Stimulated activated CD8-positive, alpha-beta memory T cell treated with anti-CD3 and anti-CD28 coated beads, Interleukin-4, amount 100 ng/mL, for 1 hour (primary cell): ENCODE measurements around the gene CARD14.
"Not testable (repeated sequence)": the region's sequence is repeated elsewhere in the genome, so short reads cannot be mapped to it uniquely, and the experiment has no call there.

Experiments
- DNase-seq, 2 donors: peaks; one replicate each; pipeline ENCODE4 v3.0.0-alpha.2; 2020; ENCODE audit warnings: low read depth in 2 of 2, low spot score in 1 of 2

Gene CARD14

DNA sequence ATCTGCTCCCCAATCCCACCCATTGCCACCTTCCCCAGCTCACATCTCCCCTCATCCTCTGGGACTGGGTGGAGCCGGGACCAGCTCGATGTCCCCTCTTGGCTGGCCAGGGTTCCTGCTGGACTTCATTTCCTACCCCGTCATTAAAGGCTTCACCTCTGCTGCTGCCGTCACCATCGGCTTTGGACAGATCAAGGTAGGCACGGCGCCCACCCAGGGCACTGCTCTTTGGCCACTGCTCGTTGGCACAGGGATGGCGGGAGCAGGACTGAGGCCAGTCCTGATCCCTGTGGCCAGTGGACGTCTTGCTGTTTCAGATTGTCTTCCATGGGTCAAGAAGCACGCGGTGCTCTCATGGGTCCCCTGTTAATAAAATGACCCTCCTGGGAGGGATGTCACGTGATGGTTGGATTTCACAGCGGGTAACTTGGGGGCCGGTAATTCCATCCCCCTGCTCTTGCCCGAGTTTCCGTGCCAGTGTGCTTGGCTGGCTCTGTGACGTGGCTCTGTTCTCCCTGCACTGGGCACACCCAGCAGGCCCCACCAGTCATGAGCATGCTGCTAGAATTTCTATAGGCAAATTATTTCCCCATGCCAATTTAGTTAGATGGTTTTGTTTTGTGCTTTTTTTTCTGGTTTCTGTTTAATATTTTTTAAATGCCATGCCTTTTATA is 53.4 kb downstream of the CARD14 start:
- no peak for DNase-seq

DNA sequence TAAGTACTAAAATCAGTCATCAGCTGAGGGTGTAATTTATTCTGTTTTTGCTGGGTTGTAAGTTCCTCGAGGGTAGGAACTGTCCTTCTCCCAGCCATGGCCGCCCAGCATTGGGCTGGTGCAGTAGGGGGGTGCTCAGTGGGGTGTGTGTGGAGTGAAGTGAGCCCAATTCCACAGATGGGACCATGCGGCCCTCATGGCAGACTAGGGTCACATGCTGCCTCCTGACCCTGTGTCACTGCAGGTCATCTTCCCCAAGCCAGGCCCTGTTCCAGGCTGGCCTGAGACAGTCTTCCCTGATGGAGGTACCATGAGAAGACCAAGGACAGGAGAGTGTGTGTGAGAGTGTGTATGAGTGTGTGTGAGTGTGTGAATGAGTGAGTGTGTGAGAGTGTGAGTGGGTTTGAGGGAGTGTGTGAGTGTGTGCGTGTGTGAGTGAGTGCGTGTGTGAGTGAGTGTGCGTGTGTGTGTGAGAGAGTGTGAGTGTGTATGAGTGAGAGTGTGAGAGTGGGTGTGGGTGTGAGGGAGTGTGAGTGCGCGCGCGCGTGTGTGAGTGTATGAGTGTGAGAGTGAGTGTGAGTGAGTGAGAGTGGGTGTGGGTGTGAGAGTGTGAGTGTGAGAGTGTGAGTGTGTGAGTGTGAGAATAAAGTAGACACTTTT is 54.1 kb downstream of the CARD14 start:
- DNase-seq, result no peak

DNA sequence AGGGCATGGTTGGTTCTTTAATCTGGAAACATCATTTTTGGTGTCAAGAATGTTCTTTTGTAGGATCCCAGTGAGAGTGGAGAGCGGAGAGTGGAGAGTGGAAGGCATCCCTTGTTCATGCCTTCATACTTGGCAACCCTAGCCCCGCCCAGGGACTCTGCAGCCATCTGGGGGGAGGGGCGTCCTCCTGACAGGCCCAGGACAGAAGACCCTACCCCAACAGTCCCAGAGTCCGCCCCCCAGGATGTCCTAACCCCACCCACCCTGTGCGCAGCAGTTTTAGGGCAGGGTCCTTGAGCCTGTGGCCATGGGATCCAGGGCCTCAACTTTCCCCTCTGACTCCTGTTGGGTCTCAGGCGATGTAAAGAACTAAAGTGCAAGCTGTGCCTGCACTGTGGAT is 54.9 kb downstream of the CARD14 start:
- no peak for DNase-seq

DNA sequence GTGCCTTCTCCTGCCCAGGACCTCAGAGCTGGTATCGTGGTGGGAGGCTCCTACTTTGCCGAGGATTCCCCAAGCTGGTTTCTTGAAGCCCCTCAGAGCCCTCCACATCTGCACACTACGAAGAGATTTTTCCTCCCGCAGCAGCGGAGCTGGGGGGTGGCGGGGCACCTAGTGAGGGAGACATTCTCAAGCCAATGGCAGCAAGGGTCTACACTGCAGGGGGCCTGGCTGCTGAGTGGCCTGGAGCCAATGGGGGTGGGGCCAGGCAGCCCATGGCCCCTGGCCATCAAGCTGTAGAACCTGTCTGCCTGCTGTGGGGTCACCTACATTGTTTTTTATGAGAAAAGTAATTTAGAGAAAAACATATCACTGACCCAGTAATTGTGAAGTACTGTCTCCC is 55.4 kb downstream of the CARD14 start:
- DNase-seq, result no peak

DNA sequence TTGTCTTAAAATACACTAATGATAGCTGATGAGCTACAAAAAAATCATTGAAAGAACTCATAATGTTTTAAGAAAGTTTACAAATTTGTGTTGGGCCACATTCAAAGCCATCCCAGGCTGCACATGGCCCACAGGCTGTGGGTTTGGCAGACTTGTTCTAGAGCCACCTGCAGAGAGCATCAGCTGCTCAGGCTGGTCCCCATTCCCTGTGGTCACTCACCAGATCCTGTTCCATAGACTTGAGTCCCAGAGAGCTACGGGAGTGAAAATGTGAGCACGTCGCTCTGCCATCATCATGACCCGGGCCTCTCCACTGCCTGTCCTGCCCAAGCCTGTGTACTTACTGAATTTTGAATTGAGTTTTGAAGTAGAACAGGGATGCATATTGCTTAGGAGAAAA is 57.3 kb downstream of the CARD14 start:
- DNase-seq, result no peak

DNA sequence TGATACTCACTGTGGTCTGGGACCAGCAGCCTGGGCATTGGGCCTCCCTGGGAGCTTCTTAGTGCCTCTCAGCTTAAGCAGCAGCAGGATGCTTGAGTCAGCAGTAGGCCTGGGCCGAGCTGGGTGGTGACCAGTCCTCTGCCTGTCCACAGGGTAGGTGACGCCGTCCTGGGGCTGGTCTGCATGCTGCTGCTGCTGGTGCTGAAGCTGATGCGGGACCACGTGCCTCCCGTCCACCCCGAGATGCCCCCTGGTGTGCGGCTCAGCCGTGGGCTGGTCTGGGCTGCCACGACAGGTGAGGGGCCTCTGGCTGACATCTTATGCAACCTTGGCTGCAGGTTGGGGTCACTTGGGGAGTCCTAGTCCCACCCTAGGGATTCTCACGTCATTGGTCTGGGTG is 57.8 kb downstream of the CARD14 start:
- no peak for DNase-seq

DNA sequence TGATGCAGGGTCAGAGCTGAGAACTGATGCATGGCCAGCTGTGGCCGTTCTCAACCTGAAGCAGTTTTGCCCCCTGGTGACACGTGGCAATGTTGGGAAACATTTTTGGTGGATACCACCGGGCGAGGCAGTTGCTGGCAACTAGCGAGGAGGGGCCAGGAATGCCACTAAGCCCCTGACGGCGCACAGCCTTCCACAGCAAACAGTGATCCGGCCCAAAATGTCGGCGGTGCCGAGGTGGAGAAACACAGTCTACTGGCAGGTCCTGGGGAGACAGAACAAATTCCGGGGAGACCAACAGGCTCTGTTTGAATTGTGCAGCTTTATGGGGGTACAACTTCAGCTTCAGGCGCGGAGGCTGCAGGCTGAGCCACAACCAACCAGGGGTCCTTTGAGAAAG is 58.6 kb downstream of the CARD14 start:
- DNase-seq, result no peak

DNA sequence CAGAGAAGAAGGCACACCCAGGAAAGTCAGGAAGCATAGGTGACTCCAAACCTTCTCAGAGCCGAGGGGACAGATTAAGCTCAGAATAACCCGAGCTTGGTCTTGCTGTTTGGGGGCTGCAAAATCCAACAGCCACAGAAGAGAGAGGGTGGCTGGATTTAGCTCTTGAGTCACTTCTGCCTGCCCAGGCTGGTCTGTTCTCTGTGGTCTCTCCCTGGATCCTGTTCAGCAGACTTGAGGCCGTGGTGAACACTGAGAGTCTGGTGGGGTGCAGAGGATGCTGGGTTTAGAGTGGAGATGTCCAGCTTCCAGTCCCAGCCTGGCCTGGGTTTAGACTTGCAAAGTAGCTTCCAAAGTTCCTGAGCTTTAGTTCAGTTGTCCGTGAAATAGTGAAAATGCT is 59.2 kb downstream of the CARD14 start:
- DNase-seq, result no peak

DNA sequence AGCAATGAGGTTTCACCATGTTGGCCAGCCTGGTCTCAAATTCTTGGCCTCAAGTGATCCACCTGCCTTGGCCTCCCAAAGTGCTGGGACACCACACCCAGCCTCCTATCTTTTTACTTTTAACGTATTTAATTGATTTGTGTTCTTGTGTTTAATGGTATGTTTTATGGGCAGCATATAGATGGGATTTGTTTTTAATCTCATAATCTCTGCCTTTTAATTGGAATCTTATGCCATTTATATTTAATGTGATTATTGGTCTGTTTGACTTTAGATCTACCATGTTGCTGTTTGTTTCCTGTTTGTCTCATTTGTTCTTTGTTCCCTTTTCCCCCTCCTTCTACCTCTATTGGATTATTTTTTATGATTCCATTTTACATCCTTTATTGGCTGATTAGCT is 62.6 kb downstream of the CARD14 start:
- no peak for DNase-seq

DNA sequence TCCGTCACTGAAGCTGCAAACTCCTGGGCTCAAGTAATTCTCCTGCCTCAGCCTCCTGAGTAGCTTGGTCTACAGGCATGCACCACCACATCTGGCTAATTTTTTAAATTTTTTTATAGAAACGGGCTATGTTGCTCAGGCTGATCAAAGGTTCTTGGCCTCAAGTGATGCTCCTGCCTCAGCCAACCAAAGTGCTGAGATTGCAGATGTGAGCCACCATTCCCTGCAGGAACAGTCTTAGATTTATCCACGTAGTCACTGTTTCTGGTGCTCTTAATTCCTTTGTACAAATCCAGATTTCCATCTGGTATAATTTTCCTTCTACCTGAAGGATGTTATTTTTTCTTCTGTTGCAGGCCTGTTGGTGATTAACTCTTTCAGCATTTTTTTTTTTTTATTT is 63.4 kb downstream of the CARD14 start:
- DNase-seq, result no peak

DNA sequence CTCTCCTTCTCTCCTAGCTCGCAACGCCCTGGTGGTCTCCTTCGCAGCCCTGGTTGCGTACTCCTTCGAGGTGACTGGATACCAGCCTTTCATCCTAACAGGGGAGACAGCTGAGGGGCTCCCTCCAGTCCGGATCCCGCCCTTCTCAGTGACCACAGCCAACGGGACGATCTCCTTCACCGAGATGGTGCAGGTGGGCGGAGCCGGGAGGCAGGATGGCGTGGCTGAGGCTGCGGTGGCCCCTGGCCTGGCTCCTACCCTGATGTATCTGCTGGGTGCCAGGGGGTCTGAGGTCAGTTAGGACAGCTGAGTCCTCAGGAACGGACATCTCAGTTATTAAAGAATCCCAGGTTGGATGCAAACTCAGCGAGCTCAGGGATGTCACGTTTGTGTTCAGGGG is 67.1 kb downstream of the CARD14 start:
- no peak for DNase-seq

DNA sequence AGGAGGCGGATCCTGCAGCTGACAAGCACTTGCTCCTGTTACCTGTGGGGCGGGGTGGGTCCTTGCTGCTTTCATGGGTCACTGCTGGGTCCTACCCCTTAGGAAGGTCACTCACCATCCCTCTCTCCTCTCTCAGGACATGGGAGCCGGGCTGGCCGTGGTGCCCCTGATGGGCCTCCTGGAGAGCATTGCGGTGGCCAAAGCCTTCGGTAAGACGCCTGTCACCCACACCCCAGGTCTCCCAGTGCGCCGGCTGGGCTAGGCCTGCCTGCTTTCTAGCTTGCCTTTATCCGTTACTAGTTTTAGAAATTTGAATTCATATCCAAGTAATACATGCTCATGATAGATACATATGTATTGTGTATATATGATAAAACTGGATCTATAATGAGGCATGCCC is 67.6 kb downstream of the CARD14 start:
- DNase-seq, result no peak

DNA sequence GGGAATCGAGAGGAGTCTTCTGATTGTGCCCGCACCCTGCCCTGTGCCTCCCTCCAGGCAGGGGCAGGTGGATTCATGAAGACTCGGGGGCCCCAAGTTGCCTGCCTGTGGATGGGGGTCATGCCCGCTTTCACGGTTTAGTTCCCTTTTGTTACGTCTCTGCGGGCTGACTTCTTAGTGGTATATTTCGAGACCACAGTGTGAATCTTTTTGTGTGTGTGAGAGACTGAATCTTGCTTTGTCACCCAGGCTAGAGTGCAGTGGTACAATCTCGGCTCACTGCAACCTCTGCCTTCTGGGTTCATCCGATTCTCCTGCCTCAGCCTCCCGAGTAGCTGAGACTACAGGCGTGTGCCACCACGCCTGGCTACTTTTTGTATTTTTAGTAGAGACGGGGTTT is 72.7 kb downstream of the CARD14 start:
- DNase-seq, result no peak

DNA sequence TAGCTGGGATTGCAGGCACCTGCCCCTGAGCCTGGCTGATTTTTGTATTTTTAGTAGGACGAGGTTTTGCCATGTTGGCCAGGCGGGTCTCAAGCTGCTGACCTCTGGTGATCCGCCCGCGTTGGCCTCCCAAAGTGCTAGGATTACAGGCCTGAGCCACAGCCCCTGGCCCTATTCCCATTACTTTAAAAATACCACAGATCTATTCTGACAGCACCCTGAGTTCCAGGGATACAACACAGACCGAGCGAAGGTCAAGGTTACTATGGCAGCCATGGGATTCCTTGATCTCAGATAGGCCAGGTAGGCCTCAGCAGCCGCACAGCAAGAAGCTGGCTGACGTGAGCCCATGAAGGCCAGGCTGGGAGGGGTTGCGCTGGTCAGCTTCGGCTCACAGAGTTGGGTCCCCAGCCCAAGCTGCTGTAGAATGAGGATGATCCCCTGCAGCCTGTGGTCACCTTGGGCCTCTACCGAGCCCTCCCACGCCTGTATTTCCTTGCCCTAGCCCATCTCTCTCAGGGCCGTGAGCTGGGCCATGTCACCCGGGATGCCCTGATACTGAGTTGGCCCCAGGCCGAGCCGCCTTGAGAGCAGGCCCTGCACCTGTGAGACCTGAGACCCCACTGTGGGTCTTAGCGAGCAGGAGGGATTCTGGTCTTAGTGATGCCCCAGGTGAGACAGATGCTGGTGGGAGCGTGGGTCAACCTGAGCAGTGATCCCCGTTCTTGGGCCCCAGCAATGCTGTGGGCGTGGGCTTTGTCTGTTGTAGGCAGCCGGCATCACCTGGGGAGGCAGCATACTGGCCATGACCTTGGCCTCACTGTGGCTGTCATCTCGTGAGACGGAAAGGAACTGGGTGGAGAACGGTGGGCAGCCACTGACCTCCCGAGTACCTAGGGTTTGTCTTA is 74.0 kb downstream of the CARD14 start:
- no peak for DNase-seq

DNA sequence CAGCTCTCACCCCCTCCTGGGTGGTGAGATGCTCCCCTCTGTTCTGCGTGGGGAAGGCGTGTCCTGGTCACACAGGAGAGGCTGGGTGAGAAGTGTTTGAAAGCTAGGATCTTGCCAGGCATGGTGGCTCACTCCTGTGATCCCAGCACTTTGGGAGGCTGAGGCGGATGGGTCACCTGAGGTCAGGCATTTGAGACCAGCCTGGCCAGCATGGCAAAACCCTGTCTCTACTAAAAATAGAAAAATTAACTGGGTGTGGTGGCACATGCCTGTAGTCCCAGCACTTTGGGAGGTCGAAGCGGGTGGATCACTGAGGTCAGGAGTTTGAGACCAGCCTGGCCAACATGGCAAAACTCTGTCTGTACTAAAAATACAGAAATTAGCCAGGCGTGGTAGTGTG is 74.6 kb downstream of the CARD14 start:
- not testable (repeated sequence) for DNase-seq

DNA sequence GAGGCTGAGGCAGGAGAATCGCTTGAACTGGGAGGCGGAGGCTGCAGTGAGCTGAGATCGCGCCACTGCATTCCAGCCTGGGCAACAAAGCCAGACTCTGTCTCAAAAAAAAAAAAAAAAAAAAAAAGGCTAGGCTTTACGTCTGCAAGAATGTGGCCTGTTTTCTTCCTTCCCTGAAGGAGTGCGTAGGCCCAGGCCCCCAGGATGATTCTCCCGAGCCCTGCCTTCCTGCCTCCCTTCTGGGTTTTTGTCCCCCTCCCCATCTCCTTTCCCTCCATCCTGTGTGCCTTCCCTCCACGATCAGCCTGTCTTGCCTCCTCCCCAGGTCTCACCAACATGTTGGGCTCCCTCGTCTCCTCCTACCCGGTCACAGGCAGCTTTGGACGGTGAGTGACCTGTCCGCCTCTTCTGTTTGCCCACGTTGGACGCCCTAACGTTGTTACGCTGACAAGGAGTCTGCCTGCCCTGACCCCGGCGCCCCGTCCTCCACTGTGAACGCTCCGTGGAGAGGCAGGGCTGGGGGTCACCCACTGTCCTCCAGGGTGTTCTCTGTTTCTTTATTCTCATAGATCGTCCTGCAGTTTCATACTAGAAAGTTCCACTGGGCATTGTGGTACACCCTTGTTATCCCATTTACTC is 75.2 kb downstream of the CARD14 start:
- no peak for DNase-seq

DNA sequence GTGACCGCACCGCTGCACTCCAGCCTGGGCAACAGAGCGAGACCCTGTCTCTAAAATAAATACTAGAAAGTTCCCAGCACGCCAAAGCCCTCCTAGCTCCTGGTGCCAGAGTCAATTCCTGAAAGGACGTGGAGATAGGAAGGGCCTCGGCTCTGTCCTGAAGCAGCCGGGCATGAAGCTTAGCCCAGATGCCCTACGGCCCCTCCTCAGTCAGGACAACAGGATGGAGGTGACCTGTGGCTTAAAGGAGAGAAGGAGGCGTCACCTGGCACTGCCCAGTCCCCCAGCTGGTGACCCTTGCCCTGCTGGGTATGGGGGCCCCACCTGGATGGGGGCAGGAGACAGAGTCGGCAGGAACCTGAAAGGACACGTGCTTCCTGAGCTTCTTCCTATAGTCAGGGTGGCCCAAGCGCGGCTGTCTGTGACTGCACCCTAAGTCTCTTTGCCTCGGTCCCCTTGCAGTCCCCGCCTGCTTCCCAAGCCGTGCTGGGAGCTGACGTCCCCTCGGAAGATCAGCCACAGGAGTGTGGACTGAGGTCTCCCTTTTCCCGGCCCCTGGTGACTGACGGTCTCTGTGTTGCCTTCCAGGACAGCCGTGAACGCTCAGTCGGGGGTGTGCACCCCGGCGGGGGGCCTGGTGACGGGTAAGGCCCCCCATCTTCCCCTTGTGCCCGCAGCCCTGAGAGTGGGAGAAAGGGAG is 75.9 kb downstream of the CARD14 start:
- no peak for DNase-seq

DNA sequence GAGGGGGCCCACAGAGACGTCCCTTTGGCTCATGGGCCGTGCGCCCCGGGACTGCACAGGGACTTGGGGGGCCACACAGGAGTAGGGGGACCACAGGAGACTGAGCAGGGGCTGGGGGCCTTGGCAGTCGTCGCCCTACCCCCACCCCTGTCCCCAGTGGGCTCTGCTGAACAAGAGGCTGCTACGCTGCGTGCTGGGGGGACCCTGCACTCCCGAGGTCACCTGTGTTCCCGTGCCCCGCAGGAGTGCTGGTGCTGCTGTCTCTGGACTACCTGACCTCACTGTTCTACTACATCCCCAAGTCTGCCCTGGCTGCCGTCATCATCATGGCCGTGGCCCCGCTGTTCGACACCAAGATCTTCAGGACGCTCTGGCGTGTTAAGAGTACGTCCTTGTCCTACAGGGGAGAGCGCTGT is 76.4 kb downstream of the CARD14 start:
- no peak for DNase-seq

DNA sequence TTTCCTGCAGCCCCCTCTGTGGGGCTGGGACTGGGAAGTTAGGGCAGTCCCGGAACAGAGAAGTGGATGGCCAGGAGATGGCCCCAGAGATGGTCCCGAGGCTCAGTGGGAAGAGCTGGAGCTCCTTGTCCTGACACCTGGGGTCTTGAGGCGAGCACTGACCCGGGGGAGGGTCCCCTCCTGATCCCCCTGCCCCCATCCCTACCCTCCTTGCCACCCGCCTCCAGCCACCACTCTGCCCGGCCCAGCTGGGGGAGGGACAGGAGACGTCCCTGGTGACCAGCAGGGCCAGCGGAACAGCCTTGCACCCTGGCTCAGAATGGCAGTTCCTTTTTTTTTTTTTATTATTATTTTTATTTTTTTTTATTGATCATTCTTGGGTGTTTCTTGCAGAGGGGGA is 76.9 kb downstream of the CARD14 start:
- no peak for DNase-seq

DNA sequence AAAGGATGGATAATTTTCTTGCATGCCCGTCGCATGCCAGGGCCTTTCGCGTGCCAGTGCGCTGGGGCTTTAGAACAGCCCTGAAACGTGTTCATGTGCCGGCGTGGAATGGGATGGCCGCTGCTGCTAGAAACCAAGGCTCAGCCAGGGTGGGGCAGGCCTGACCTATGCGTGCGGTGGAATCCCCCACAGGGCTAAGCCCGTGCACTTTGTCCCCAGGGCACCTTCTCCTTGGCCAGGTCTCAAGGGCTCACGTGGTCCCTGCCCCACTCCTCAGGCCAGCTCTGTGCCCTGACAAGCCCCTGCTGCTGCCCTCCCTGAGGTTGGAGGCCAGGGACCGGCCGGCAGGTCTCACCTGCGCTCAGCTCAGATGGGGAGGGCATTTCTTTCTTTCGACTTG is 77.7 kb downstream of the CARD14 start:
- no peak for DNase-seq
